NCI-H82 treated with DMSO at 0.1 percent for 48 hours (cell line): ENCODE results near the gene SLC52A1.
A peak's percentile ranks its signal among the peaks of the same experiment; 100 is the strongest.
"Not testable (repeated sequence)": the region's sequence is repeated elsewhere in the genome, so short reads cannot be mapped to it uniquely, and the experiment has no call there.

Source experiments
- DNase-seq: peaks from one replicate; lab custom pipeline; 2025; ENCODE audit not compliant: unreplicated experiment; lab: John Stamatoyannopoulos, UW

Gene SLC52A1

DNA sequence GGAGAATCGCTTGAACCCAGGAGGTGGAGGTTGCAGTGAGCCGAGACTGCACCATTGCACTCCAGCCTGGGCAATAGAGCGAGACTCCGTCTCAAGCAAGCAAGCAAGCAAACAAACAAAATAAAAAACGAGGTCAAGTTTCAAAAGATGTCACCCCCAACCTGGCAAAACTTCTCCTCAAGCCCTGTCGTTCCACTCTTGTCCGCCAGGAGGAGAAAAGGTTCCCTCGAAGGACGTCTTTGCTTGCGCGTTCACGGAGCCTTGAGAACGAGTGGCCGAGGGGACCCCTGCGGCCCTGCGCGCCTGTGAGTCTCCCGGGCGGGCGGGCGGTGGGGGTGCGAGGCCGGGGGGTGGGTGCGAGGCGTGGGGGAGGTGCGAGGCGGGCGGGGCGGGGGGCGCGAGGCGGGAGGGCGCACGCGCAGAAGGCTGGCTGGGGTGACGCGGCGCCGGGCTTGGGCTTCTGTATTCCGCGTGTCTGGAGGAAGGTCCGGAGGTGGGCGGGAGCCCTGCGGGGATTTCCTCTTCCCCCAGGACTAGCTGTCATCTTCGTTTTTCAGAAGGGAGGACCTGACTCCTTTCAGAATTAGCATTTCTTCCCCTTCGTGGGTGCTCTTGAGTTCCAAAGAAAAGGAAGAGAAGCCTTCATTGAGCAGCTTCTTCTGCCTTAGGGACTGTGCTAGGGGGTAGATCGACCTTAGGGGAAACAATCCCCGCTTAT, 3.7 kb downstream of the SLC52A1 start:
- DNase-seq, result peak; percentile 68

DNA sequence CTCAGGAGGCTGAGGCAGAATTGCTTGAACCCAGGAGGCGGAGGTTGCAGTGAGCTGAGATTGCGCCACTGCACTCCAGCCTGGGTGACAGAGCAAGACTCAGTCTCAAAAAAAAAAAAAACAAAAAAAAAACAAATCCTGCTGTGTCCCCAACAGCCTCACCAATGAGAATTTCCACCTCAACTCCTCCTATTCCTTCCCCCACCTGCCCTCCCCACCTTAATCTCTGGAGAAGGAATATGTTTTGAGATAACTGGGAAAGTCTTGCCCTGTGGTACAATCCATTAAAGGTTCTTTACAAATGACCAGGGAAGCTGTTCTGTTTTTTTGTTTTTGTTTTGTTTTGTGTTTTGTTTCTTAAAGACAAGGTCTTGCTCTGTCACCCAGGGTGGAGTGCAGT, 5.1 kb downstream of the SLC52A1 start:
- not testable (repeated sequence) for DNase-seq

DNA sequence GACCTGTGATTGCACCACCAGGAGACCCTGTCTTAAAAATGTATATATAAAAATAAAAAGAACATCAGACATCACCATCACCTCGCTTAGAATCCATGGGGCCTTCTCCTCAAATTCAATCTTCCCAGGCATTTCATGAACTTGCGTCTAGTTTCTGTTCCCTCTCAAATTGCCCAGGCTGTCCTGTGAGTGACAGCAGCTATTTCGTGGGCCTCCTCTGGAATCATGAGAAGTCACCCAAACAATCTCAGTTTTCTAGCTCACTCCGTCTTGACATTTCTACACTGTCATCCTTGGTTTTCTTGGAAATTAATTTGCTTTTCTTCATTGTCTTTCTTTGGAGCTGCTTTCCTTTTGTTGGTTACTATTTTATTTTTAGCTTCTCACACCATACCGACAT, 7.3 kb downstream of the SLC52A1 start:
- no peak for DNase-seq

DNA sequence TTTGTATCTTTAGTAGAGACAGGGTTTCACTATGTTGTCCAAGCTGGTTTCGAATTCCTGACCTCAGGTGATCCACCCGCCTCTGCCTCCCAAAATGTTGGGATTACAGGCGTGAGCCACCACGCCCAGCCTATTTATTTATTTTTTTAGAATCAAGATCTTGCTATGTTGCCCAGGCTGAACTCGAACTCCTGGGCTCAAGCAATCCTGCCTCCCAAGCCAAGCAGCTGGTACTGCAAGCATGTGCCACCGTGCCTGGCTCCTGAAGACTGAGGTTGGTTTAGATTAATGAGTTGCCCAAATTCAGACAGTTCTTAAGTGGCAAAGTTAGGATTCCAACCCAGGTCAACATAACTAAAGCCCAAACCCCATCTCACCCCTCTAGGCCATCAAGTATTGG, 7.9 kb downstream of the SLC52A1 start:
- DNase-seq, result no peak

DNA sequence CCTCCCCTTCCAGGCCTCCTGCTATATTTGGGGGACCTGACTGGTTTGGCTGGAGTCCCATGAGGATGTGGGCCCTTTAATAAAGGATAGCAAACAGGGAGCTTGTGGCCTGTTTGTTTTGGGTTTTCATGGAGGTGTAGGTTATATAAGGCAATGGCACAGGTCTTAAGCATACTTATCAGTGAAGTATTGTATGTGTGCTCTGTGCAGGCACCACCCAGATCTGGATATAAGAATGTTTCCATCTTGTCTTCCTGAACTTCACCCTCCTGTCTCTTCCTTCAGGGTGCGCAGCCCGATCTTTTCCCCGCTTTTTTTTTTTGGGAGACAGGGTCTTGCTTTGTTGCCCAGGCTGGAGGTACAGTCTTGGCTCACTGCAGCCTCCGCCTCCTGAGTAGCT, 10.6 kb downstream of the SLC52A1 start:
- no peak for DNase-seq

DNA sequence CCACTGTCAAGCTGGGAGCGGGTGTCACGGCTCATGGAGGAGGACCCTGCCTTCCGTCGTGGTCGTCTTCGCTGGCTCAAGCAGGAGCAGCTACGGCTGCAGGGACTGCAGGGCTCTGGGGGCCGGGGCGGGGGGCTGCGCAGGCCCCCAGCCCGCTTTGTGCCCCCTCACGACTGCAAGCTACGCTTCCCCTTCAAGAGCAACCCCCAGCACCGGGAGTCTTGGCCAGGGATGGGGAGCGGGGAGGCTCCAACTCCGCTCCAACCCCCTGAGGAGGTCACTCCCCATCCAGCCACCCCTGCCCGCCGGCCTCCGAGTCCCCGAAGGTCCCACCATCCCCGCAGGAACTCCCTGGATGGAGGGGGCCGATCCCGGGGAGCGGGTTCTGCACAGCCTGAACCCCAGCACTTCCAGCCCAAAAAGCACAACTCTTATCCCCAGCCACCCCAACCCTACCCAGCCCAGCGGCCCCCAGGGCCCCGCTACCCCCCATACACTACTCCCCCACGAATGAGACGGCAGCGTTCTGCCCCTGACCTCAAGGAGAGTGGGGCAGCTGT, 11.6 kb downstream of the SLC52A1 start:
- DNase-seq, result no peak

DNA sequence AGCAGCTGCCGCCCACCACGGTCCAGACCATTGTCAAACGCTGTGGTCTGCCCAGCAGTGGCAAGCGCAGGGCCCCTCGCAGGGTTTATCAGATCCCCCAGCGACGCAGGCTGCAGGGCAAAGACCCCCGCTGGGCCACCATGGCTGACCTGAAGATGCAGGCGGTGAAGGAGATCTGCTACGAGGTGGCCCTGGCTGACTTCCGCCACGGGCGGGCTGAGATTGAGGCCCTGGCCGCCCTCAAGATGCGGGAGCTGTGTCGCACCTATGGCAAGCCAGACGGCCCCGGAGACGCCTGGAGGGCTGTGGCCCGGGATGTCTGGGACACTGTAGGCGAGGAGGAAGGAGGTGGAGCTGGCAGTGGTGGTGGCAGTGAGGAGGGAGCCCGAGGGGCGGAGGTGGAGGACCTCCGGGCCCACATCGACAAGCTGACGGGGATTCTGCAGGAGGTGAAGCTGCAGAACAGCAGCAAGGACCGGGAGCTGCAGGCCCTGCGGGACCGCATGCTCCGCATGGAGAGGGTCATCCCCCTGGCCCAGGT, 13.0 kb downstream of the SLC52A1 start:
- no peak for DNase-seq

DNA sequence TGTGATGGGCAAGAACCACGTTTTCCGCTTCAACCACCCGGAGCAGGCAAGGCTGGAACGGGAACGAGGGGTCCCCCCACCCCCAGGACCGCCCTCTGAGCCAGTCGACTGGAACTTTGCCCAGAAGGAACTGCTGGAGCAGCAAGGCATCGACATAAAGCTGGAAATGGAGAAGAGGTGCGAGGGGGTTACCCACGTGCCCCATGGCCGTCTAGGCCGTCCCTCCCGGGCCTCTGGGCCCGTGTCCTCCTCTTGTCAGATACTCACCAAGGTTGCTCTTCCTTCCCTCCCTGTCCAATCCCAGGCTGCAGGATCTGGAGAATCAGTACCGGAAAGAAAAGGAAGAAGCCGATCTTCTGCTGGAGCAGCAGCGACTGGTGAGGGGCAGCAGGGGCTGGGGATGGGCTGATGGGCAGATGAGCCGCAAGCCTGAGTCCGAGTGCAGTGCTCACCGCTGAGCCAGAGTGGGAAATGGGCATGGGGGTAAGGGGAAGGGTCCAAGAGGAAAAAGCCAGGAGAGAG, 14.7 kb downstream of the SLC52A1 start:
- DNase-seq, result no peak

DNA sequence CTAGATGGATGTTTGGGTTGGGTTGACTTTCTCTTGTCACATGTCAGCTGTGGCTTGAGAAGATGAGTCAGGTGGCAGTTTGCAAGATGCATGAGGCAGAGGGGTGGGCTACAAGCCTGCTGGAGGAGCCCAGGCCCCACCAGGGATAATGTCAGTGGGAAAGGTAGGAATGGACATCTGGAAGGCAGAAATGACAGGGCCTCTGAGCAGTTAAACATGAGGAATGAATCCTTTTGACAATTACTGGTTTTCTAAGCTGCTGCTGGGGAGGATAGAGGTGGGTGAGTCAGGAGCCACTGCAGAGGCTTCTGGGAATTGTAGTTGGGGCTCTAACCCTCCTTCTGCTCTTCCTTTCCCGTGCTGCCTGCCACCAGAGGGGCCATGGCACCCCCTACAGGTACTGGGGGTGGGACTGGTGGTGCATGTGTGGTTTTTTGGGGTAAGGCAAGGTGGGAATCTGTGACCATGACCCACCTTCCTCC, 15.7 kb downstream of the SLC52A1 start:
- no peak for DNase-seq

DNA sequence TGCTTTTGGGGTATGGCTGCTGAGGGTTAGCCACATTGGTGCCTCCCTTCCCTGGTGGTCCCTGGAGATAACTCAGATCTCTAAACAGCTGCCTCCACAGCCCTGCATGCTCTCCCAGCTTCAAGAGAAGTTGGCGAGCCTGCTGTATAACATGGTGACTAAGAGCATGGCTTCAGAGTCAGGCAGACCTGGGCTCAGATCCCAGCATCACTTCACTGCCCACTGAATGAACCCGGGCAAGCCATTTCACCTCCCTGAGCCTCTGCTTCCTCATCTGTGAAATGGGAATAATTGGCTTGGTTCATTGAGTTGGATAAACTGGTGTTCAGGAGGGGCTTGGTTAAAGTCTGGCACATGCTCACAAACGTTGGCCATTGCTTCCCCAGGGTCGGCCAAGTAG, 20.9 kb downstream of the SLC52A1 start:
- DNase-seq, result no peak

DNA sequence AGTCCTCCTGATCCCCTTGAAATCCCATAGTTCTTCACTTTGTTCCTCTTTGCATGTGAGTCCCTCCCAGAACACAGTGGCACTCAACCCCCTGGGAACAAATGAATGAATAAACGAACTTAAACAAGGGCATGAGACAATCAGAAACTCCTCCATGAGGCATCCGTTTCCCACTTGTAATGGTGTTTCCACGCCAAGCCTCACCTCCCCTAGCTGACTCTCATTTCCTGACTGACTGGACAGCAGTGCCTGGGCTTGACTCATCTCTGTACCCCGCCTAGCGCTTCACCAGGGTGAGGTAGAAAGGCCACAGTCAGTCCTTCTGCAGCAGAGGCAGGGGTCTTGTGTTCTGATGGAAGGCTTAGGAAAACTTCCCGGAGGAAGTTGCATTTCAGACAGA, 23.3 kb downstream of the SLC52A1 start:
- no peak for DNase-seq

DNA sequence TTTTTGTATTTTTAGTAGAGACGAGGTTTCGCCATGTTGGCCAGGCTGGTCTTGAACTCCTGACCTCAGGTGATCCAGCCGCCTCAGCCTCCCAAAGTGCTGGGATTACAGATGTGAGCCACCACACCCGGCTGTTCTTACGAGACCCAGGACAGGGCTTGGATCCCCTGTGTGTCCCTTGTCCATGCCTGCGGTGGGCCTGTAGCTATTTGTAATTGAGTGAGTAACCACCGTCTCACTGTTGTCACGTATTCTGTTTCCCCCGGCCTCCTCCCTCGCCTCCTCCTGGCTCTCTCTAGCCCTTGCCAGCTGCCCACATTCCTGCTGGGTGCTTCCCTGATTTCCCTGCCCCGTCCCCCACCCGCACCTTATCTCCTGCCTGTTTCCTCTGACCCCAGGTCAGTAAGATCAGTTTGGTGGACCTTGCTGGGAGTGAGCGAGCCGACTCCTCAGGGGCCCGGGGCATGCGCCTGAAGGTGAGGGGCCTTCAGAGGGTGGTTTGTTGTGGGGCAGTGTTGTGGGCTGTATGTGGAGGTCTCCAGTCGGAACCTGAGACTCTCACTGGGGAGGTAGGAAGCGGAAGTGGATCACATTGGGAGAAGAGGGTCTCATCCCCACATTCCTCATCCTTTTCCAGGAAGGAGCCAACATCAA, 31.9 kb downstream of the SLC52A1 start:
- no peak for DNase-seq

DNA sequence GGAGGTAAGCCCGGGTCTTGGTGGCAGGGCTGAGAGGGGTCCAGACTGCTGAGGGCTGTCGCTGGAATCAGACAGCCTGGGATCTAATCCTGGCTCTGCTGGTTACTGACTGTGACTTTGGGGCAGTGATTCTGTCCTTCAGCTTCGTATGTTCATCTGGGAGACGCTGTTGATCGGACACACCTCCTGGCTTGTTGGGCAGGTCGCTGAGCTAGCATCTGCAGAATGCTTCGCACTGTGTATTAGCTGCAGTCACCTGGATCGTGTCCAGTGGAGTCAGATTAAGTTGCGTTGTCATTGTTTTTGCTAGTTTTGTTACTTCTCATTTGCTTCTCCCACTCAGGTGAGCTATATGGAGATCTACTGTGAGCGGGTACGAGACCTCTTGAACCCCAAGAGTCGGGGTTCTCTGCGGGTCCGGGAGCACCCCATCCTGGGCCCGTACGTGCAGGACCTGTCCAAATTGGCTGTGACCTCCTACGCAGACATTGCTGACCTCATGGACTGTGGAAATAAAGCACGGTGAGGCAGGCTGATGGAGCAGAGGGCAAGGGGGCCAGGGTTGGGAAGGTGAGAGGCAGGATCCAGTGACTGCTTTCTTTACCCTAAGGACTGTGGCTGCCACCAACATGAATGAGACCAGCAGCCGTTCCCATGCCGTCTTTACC, 33.0 kb downstream of the SLC52A1 start:
- DNase-seq, result no peak

DNA sequence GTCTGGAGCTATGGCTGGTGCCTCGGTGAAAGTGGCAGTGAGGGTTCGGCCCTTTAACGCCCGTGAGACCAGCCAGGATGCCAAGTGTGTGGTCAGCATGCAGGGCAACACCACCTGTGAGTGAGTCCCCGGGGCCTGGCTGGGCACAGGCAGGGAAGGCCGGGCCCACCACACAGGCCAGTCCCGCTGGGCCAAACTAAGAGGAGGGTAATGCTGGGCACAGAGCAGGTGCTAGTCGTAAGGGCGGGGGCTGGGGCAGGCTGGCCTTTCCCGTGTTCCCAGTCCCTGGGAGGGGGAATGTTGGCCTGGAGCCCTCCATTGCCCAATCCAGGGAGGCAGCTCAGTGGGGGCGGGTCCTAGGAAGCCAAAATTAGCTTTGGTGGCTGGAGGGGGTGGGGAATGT, 35.0 kb downstream of the SLC52A1 start:
- DNase-seq, result no peak

DNA sequence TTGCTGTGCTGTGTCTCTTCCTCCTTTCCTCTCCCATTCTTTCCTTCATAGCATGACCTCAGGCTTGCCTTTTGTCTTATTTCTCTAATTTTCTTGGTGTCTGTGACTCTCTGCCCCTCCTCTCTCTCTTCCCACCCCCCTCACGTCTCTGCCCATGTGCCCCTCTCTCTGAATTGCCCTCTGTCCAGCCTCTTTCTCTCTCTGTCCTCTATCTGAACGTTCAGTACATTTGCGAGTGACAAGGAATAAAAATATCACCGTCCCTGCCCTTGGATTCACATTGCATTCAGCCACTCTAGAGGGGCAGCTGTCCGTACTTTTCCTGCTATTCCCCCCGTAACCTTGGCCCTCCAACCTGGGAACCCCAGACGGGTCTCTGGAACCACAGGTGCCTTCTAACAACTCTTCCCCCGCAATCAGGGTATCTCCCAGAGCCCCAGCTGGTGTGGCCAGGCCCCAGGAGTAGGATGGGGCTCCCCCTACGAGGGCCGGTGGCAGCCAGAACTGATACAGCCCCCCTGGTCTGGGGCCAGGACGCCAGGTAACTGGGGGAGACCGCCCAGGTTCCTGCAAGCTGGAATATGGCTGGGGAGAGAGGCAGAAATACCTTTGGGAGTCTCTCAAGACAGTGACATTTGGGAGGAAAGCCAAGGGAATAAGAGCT, 35.7 kb downstream of the SLC52A1 start:
- DNase-seq, result no peak

DNA sequence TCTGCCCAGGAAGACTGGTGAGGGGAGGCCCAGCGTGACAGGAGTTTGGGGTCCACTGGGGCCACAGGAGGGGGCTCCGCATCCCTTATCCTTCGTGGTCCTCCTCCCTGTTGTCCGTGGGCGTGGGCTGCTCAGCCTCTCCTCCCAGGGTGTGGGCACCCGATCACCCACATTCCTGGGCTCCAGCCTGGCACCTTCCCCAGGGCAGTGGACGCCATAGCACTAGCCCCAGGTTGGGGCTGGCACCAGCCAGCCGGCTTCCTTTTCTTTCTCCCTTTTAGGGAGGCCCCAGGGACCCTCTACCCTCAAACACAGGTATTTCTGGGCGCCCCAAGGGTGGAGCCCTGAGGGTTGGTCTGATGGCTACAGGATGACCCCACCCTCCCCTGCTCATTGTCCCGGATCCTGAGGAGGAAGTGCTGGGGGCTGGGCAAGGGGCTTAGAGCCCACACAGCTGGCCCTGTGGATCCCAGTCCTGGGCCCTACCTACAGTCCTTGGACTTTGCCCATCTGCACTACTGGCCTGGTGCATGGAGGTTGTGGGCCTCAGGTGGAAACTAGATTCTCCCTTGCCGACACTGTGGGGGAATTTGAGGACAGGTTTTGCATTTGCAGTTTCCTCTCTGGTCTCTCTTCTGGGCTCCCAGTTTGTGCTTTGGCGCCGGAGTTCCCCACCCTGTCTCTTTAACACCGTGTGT, 36.3 kb downstream of the SLC52A1 start:
- DNase-seq, result no peak

DNA sequence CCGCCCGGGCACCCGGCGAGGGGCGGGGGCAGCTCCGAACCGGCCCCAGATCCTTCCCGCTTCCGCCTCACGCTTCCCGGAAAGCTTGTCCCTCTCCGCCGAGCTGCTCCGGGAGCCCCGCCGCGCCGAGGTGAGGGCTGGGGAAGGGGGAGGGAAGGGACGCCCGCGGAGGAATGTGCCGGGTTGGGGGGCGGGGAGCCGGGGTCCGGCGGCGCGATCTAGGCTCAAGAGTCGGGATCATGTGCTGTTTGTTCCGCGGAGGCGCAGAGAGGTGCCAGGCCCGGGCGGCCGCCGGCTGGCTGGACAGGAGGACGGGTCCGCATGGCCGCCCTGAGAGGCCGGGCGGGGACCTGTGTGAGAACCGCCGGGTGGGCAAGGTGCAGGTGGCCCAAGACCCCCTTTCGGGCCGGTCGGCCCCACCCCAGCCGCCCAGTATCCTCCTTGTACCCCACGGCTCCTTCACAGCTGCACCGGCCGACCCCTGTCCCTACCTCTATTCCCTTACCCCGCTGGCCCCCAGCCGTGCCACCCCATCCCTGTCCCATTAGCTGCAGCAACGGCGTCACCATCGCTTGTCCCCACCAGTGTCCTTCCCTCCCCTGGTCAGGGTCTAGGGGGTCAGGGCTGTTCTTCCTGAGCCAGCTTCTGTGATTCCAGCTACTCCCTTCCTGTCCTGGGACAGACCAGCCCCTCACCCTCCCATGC, 37.0 kb downstream of the SLC52A1 start:
- no peak for DNase-seq

DNA sequence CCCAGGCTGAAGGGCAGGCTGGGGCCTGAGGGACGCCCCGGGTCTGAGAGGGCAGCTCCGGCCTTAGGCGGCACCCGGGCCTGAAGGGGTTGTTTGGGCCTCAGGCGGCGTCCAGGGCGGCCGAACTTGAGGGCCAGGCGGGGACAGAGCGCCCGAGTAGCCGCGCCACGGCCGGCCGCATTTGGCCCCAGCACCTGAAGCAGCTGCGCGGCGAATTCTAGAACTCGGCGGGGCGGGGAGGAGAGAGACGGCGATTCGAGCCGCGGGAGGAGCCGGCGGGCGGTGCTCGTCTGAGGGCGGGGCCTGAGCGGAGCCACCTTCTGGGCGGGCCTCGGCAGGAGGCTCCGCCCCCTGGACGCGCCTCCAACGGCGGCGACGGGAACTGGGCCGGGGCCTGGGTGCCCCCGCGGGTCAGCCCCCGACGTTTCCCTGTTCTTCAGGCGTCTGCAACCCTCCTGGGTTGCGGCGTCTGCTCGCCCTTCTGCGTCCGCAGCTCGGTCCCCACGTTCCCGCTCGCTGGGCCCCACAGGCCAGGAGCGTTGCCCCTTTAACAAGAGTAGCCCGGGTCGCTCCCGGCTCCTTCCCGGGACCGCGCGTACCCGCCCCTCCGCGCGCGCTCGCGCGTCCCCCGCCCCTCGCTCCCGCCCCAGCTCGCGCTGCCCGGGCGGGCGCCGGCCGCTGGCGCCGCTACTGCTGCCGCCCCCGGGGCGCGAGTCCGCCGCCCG, 37.8 kb downstream of the SLC52A1 start, which contains the start of the genes INCA1 and KIF1C:
TSS of gene INCA1 (minus strand) at position 221 of the 725 bp plus-strand sequence. CDS start 3,085 bp downstream, outside the sequence.
TSS of gene KIF1C (plus strand) at position 649 of the 725 bp plus-strand sequence. CDS start 2,297 bp downstream, outside the sequence.
- DNase-seq, result peak; percentile 81
